Ovary (tissue), 3 donors: ENCODE results near the gene GSK3A.

Source experiments
- EP300 ChIP-seq: sonication (generic); formaldehyde crosslinking; IDR thresholded peaks from one replicate; pipeline ENCODE4 v1.6.1; 2017; ENCODE audit warnings: antibody characterized with exemption
- POLR2A ChIP-seq: fragments of 450-650 bp; IDR thresholded peaks from one replicate; pipeline ENCODE4 v1.6.1; 2017; ENCODE audit warnings: antibody characterized with exemption, mild to moderate bottlenecking, moderate library complexity
- TF ChIP-seq, protein P1 (sequence below), 3 donors: fragments of 450-650 bp in 2 of 3; fragments of 200-600 bp in 1 of 3; IDR thresholded peaks; one replicate each; pipeline versions ENCODE4 v1.5.1 to v1.8.0; 2016 to 2022; ENCODE audit warnings: antibody characterized with exemption in 3 of 3, mild to moderate bottlenecking in 1 of 3
- donor health status: DM: no; HTN: no; CAD: no.

DNA sequence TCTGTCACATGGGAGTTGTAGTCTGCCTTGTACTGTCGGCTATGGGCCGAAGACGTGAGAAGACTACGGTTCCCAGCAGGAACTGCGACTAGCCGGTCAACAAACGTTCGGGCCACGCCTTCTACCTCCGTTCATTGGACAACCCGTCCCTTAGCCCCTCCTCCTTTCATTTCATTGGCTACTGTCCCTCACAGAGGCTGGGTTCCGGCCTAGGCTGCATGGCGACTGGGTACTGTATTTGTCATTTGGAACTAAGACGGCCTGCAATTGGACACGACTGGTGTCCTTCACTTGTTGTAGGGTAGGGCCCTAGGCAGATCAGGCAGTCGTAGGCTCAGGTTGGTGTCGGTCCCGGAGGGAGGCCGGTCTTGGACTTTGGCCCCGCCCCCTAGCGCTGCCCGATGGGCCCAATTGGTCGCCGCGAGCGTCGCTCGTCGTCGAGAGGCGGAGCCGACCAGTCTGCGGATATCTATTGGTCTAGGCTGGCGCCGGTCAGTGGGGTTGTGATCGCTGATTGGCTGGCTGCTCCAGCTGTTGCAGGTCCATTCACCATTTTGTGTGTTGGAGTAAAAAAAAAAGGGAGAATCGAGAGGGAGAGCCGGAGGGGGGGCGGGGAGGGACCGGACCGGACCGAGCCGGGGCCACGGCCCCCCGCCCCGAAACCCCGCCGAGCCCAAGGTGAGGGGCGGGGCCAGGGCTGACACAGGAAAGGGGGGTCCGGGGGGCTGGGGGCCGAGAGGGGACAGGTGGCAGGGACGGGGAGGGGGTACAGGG lies 26.5 kb upstream of the GSK3A start, which contains the start of gene CIC:
- TF ChIP-seq, protein P1, sequence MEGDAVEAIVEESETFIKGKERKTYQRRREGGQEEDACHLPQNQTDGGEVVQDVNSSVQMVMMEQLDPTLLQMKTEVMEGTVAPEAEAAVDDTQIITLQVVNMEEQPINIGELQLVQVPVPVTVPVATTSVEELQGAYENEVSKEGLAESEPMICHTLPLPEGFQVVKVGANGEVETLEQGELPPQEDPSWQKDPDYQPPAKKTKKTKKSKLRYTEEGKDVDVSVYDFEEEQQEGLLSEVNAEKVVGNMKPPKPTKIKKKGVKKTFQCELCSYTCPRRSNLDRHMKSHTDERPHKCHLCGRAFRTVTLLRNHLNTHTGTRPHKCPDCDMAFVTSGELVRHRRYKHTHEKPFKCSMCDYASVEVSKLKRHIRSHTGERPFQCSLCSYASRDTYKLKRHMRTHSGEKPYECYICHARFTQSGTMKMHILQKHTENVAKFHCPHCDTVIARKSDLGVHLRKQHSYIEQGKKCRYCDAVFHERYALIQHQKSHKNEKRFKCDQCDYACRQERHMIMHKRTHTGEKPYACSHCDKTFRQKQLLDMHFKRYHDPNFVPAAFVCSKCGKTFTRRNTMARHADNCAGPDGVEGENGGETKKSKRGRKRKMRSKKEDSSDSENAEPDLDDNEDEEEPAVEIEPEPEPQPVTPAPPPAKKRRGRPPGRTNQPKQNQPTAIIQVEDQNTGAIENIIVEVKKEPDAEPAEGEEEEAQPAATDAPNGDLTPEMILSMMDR (IDR thresholded peaks at IDR 0.05) = no peak
- no peak for TF ChIP-seq POLR2A
- TF ChIP-seq EP300 = no peak
